GM12878 (cell line): Measurements from ENCODE around the gene EDARADD. TPM values are rescaled to one million over a fixed set of nuclear protein-coding genes. Genes with fewer than 3 reads are reported as not detected.

Source experiments
- ATAC-seq: fragments of 200-7000 bp; cut with Tn5 transposase; 3 replicates; pipeline ENCODE4 v1.9.1; 2020; ENCODE audit warnings: mild to moderate bottlenecking, moderate library complexity
- BruUV-seq: library from RNA; stranded (reverse); fragments of 400-500 nt; replicated peaks from 2 replicates; lab custom pipeline; 2021; lab: Mats Ljungman, UMichigan
- CTCF ChIA-PET: fragments of 300-600 bp; sonication (Branson Sonifier 250); formaldehyde crosslinking; extraction: SDS; loops from one replicate; lab custom pipeline; 2021; ENCODE audit warnings: inconsistent platforms; lab: Yijun Ruan, JAX
- POLR2A ChIA-PET: fragments of 350-600 bp; formaldehyde crosslinking; extraction: SDS; loops from one replicate; lab custom pipeline; 2021; ENCODE audit warnings: inconsistent platforms; lab: Charles Lee
- RAD21 ChIA-PET: fragments of 300-600 bp; sonication (Branson Sonifier 250); formaldehyde crosslinking; loops from one replicate; lab custom pipeline; 2023; ENCODE audit warnings: antibody characterized with exemption; ENCODE audit not compliant: unreplicated experiment; lab: Charles Lee
- SMC1A ChIA-PET: fragments of 300-600 bp; sonication (Branson Sonifier 250); formaldehyde crosslinking; loops from one replicate; lab custom pipeline; 2023; ENCODE audit not compliant: unreplicated experiment, uncharacterized antibody; lab: Charles Lee
- DNase-seq: peaks from one replicate; pipeline ENCODE4 v3.0.0-alpha.2; 2011; ENCODE audit warnings: low read depth, low spot score
- FAIRE-seq: peaks from 3 replicates; lab custom pipeline; 2011; peaks lifted over from hg19 to GRCh38; lab: Jason Lieb, UNC
- H2AFZ ChIP-seq: 2 replicates; pipeline ENCODE4 v1.6.0; 2011; ENCODE audit warnings: low read depth, low read length, control low read depth; ENCODE audit not compliant: control insufficient read depth
- H3K27ac ChIP-seq: 2 replicates; pipeline ENCODE4 v1.5.1; 2011; ENCODE audit warnings: control low read depth; ENCODE audit not compliant: control insufficient read depth, insufficient read depth
- H3K27me3 ChIP-seq, 2 experiments: replicated peaks in 1 of 2; 2 replicates each; pipeline versions ENCODE4 v1.6.0 to v1.6.1; 2011; ENCODE audit warnings: low read length in 1 of 2; ENCODE audit not compliant: control insufficient read depth in 2 of 2, insufficient read depth in 2 of 2
- H3K36me3 ChIP-seq, 2 experiments: 2 replicates each; pipeline ENCODE4 v1.5.1; 2011; ENCODE audit warnings: low read length in 1 of 2; ENCODE audit not compliant: control insufficient read depth in 2 of 2, insufficient read depth in 2 of 2
- H3K4me1 ChIP-seq: 2 replicates; pipeline ENCODE4 v1.6.1; 2011; ENCODE audit warnings: mild to moderate bottlenecking, low read length, moderate library complexity, mixed read lengths; ENCODE audit not compliant: control insufficient read depth, insufficient read depth
- H3K4me2 ChIP-seq: 2 replicates; pipeline ENCODE4 v1.6.0; 2011; ENCODE audit warnings: control low read depth; ENCODE audit not compliant: control insufficient read depth, insufficient read depth
- H3K4me3 ChIP-seq: fragments of 200-600 bp; sonication (generic); 2 replicates; pipeline ENCODE4 v1.5.1; 2016
- H3K79me2 ChIP-seq: 2 replicates; pipeline ENCODE4 v1.6.0; 2011; ENCODE audit warnings: low read length; ENCODE audit not compliant: control insufficient read depth, insufficient read depth
- H3K9ac ChIP-seq: 2 replicates; pipeline ENCODE4 v1.8.0; 2011; ENCODE audit warnings: low read length, control low read depth, mixed read lengths; ENCODE audit not compliant: control insufficient read depth, insufficient read depth
- H3K9me3 ChIP-seq: replicated peaks from 3 replicates; pipeline ENCODE4 v1.5.1; 2011; ENCODE audit warnings: mild to moderate bottlenecking, low read length; ENCODE audit not compliant: control insufficient read depth, insufficient read depth
- H4K20me1 ChIP-seq: 2 replicates; pipeline ENCODE4 v1.6.0; 2011; ENCODE audit not compliant: control insufficient read depth, insufficient read depth
- CHD4 ChIP-seq: fragments of 200-600 bp; sonication (generic); IDR thresholded peaks from 2 replicates; pipeline ENCODE4 v1.6.1; 2016; ENCODE audit warnings: mild to moderate bottlenecking
- DPF2 ChIP-seq: fragments of 450-650 bp; IDR thresholded peaks from 2 replicates; pipeline ENCODE4 v1.6.1; 2017; ENCODE audit warnings: mild to moderate bottlenecking
- GABPA ChIP-seq: IDR thresholded peaks from 2 replicates; pipeline ENCODE4 v1.6.1; 2014; ENCODE audit warnings: antibody characterized with exemption, low read depth, mild to moderate bottlenecking, inconsistent platforms
- MTA3 ChIP-seq: IDR thresholded peaks from 2 replicates; pipeline ENCODE4 v1.6.1; 2012; ENCODE audit warnings: low read length, inconsistent platforms, borderline replicate concordance
- NBN ChIP-seq: fragments of 450-650 bp; IDR thresholded peaks from 2 replicates; pipeline ENCODE4 v1.6.1; 2016
- RBBP5 ChIP-seq: fragments of 200-600 bp; sonication (generic); conservative IDR thresholded peaks from 2 replicates; pipeline ENCODE4 v1.6.1; 2016
- TCF12 ChIP-seq: IDR thresholded peaks from 2 replicates; pipeline ENCODE4 v1.6.1; 2011; ENCODE audit warnings: low read depth, mild to moderate bottlenecking, low read length
- WRNIP1 ChIP-seq: IDR thresholded peaks from 2 replicates; pipeline ENCODE4 v1.6.1; 2011; ENCODE audit warnings: low read depth, low read length, improper control_type of control experiment, borderline replicate concordance
- ZNF217 ChIP-seq: fragments of 450-650 bp; IDR thresholded peaks from 2 replicates; pipeline ENCODE4 v1.6.1; 2017; ENCODE audit warnings: antibody characterized with exemption, mild to moderate bottlenecking
- WGBS: methylation state at CpG from one replicate; pipeline ENCODE4 v1.1.6; 2016; ENCODE audit warnings: low lambda C conversion rate; ENCODE audit not compliant: insufficient replicate concordance, insufficient coverage; ENCODE audit errors: missing lambda C conversion rate; 5-methylcytosine and 5-hydroxymethylcytosine counted together
- in situ Hi-C: fragments of 300-500 bp; cut with MboI; formaldehyde crosslinking; loops from 9 replicates; pipeline ENCODE4 v1.14.3; 2018; ENCODE audit warnings: mixed read lengths
- intact Hi-C: fragments of 100-400 bp; cut with micrococcal nuclease; formaldehyde crosslinking; loops from one replicate; pipeline ENCODE4 v1.14.2; 2022; ENCODE audit not compliant: unreplicated experiment
- polyA plus RNA-seq, 11 experiments: library from polyadenylated mRNA; depleted of rRNA in 4 of 11; unstranded in 6 of 11; stranded (reverse) in 5 of 11; fragments of >200 nt; fragmentation: Nextera tagmentation in 4 of 11; fragmentation: Illumina TruSeq in 1 of 11; extraction: Ambion mirVana in 4 of 11; extraction: Trizol in 1 of 11; gene quantifications; 1 replicate in 1 of 11; 2 replicates in 10 of 11; pipeline versions ENCODE4 v1.2.1 to v1.2.3, GENCODE V29; 2011 to 2016; ENCODE audit warnings: inconsistent platforms in 2 of 11, missing spikeins in 2 of 11, low read depth in 1 of 11
- total RNA-seq, 4 experiments: library from RNA; depleted of rRNA in 3 of 4; stranded (reverse); fragments of >200 nt in 3 of 4; fragmentation: Illumina TruSeq in 1 of 4; extraction: Trizol in 1 of 4; gene quantifications; 2 replicates each; pipeline versions ENCODE4 v1.2.1 to v1.2.3, GENCODE V29; 2013 to 2021
- TF ChIP-seq, protein P1 (sequence below): IDR thresholded peaks from 2 replicates; pipeline ENCODE4 v1.6.1; 2011; ENCODE audit warnings: mild to moderate bottlenecking, low read depth, low read length, moderate library complexity; ENCODE audit not compliant: insufficient replicate concordance
- TF ChIP-seq, protein P2 (sequence below): IDR thresholded peaks from 2 replicates; pipeline ENCODE4 v1.6.1; 2012; ENCODE audit warnings: low read depth, low read length, improper control_type of control experiment
- TF ChIP-seq, protein P3 (sequence below): fragments of 450-650 bp; IDR thresholded peaks from 2 replicates; pipeline ENCODE4 v1.6.1; 2018; ENCODE audit warnings: mild to moderate bottlenecking, low read depth, moderate library complexity; ENCODE audit not compliant: partially characterized antibody
- TF ChIP-seq, protein P4 (sequence below): fragments of 450-650 bp; IDR thresholded peaks from 2 replicates; pipeline ENCODE4 v1.6.1; 2016; ENCODE audit warnings: mild to moderate bottlenecking, moderate library complexity, borderline replicate concordance
- TF ChIP-seq, protein P5 (sequence below): fragments of 450-650 bp; IDR thresholded peaks from 2 replicates; pipeline ENCODE4 v1.6.1; 2017; ENCODE audit warnings: mild to moderate bottlenecking, low read depth, inconsistent platforms; ENCODE audit not compliant: poor library complexity, severe bottlenecking

The EDARADD gene
- total and polyA plus RNA-seq, 10 of the 15 experiments (the other 5 are each of a cell fraction or from before 2014, with no cell fraction given) = 0.58 to 6.1 (median 4.7) TPM

DNA sequence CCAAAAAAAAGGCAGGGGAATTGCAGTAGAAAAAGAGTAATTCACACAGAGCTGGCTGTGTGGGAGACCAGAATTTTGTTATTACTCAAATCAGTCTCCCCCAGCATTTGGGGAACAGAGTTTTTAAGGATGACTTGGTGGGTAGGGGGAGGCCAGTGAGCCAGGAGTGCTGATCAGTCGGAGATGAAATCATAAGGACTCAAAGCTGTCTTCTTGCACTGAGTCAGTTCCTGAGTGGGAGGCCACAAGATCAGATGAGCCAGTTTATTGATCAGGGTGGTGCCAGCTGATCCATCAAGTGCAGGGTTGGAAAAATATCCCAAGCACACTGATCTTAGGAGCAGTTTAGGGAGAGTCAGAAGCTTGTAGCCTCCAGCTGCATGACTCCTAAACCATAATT, 23.7 kb upstream of the EDARADD start:
- 0% methylated on average over 1 of the region's 1 CpG for WGBS
- intact Hi-C loops (no loop called here), in situ Hi-C loops (no loop called here)
- BruUV-seq = no TSS peak
- CTCF ChIA-PET = interaction anchor here (0.7 to 1.3 kb wide), 3 partner anchors 9 to 77 kb away, joined by 3 to 4 read pairs (median 4); no protein-coding TSS in a partner anchor
- DNase-seq (no peak), FAIRE-seq (no peak), ATAC-seq (no peak)
- POLR2A ChIA-PET = no interaction called here
- Histone ChIP-seq H3K27me3 (no peaks in the 10 kb centered on the region), H3K4me1 (no peaks in the 10 kb centered on the region), H3K9ac (no peak overlapping the region), H3K79me2 (no peaks in the 10 kb centered on the region), H3K27ac (no peak overlapping the region), H2AFZ (peak overlapping the region; percentile 33; the same call in 1 of the 2 replicates), H4K20me1 (no peaks in the 10 kb centered on the region), H3K4me2 (no peak overlapping the region), H3K36me3 (no peaks in the 10 kb centered on the region), H3K4me3 (no peak overlapping the region), H3K9me3 (no peaks in the 10 kb centered on the region)
- TF ChIP-seq, protein P1, sequence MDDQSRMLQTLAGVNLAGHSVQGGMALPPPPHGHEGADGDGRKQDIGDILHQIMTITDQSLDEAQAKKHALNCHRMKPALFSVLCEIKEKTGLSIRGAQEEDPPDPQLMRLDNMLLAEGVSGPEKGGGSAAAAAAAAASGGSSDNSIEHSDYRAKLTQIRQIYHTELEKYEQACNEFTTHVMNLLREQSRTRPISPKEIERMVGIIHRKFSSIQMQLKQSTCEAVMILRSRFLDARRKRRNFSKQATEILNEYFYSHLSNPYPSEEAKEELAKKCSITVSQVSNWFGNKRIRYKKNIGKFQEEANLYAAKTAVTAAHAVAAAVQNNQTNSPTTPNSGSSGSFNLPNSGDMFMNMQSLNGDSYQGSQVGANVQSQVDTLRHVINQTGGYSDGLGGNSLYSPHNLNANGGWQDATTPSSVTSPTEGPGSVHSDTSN = no peak
- no peak for TF ChIP-seq ZNF217
- TF ChIP-seq, protein P2, sequence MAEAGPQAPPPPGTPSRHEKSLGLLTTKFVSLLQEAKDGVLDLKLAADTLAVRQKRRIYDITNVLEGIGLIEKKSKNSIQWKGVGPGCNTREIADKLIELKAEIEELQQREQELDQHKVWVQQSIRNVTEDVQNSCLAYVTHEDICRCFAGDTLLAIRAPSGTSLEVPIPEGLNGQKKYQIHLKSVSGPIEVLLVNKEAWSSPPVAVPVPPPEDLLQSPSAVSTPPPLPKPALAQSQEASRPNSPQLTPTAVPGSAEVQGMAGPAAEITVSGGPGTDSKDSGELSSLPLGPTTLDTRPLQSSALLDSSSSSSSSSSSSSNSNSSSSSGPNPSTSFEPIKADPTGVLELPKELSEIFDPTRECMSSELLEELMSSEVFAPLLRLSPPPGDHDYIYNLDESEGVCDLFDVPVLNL = no peak
- TF ChIP-seq MTA3 = no peak
- TF ChIP-seq RBBP5 = no peak
- TF ChIP-seq NBN = no peak
- TF ChIP-seq, protein P3, sequence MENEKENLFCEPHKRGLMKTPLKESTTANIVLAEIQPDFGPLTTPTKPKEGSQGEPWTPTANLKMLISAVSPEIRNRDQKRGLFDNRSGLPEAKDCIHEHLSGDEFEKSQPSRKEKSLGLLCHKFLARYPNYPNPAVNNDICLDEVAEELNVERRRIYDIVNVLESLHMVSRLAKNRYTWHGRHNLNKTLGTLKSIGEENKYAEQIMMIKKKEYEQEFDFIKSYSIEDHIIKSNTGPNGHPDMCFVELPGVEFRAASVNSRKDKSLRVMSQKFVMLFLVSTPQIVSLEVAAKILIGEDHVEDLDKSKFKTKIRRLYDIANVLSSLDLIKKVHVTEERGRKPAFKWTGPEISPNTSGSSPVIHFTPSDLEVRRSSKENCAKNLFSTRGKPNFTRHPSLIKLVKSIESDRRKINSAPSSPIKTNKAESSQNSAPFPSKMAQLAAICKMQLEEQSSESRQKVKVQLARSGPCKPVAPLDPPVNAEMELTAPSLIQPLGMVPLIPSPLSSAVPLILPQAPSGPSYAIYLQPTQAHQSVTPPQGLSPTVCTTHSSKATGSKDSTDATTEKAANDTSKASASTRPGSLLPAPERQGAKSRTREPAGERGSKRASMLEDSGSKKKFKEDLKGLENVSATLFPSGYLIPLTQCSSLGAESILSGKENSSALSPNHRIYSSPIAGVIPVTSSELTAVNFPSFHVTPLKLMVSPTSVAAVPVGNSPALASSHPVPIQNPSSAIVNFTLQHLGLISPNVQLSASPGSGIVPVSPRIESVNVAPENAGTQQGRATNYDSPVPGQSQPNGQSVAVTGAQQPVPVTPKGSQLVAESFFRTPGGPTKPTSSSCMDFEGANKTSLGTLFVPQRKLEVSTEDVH = no peak
- TF ChIP-seq GABPA = no peak
- TF ChIP-seq WRNIP1 = no peak
- TF ChIP-seq DPF2 = no peak
- TF ChIP-seq TCF12 = no peak
- TF ChIP-seq, protein P4, sequence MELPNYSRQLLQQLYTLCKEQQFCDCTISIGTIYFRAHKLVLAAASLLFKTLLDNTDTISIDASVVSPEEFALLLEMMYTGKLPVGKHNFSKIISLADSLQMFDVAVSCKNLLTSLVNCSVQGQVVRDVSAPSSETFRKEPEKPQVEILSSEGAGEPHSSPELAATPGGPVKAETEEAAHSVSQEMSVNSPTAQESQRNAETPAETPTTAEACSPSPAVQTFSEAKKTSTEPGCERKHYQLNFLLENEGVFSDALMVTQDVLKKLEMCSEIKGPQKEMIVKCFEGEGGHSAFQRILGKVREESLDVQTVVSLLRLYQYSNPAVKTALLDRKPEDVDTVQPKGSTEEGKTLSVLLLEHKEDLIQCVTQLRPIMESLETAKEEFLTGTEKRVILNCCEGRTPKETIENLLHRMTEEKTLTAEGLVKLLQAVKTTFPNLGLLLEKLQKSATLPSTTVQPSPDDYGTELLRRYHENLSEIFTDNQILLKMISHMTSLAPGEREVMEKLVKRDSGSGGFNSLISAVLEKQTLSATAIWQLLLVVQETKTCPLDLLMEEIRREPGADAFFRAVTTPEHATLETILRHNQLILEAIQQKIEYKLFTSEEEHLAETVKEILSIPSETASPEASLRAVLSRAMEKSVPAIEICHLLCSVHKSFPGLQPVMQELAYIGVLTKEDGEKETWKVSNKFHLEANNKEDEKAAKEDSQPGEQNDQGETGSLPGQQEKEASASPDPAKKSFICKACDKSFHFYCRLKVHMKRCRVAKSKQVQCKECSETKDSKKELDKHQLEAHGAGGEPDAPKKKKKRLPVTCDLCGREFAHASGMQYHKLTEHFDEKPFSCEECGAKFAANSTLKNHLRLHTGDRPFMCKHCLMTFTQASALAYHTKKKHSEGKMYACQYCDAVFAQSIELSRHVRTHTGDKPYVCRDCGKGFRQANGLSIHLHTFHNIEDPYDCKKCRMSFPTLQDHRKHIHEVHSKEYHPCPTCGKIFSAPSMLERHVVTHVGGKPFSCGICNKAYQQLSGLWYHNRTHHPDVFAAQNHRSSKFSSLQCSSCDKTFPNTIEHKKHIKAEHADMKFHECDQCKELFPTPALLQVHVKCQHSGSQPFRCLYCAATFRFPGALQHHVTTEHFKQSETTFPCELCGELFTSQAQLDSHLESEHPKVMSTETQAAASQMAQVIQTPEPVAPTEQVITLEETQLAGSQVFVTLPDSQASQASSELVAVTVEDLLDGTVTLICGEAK = no peak
- TF ChIP-seq, protein P5, sequence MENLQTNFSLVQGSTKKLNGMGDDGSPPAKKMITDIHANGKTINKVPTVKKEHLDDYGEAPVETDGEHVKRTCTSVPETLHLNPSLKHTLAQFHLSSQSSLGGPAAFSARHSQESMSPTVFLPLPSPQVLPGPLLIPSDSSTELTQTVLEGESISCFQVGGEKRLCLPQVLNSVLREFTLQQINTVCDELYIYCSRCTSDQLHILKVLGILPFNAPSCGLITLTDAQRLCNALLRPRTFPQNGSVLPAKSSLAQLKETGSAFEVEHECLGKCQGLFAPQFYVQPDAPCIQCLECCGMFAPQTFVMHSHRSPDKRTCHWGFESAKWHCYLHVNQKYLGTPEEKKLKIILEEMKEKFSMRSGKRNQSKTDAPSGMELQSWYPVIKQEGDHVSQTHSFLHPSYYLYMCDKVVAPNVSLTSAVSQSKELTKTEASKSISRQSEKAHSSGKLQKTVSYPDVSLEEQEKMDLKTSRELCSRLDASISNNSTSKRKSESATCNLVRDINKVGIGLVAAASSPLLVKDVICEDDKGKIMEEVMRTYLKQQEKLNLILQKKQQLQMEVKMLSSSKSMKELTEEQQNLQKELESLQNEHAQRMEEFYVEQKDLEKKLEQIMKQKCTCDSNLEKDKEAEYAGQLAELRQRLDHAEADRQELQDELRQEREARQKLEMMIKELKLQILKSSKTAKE = no peak
- TF ChIP-seq CHD4 = no peak
- RAD21 ChIA-PET = no interaction called here
- SMC1A ChIA-PET = interaction anchor here (0.9 to 1.8 kb wide), 4 partner anchors 10 to 86 kb away, joined by 3 to 4 read pairs (median 3); no protein-coding TSS in a partner anchor
